Skeletal muscle cell (primary cell): Measurements from ENCODE around the gene RBMS1.

ENCODE experiments used
- DNase-seq: peaks from one replicate; pipeline ENCODE4 v3.0.0-alpha.2; 2010; ENCODE audit warnings: low read depth
- H3K4me3 ChIP-seq: 2 replicates; pipeline ENCODE4 v1.5.1; 2011; ENCODE audit warnings: low read depth, mild to moderate bottlenecking, control low read depth, low read length, moderate library complexity

RBMS1 gene

GRCh38 chr2:160299540-160299939 is 194.1 kb downstream of the RBMS1 start:
- H3K4me3 ChIP-seq: no peak overlapping the region
- no peak for DNase-seq

- no peak for DNase-seq
- H3K4me3 ChIP-seq: no peak overlapping the region
These were observed 194.6 kb downstream of the RBMS1 start for GRCh38 chr2:160298960-160299359.

GRCh38 chr2:160295519-160296207 is 197.9 kb downstream of the RBMS1 start:
- no peak overlapping the region for H3K4me3 ChIP-seq
- DNase-seq: no peak

- H3K4me3 ChIP-seq: no peak overlapping the region
- DNase-seq: no peak
These were observed 198.7 kb downstream of the RBMS1 start for GRCh38 chr2:160294889-160295288.

GRCh38 chr2:160294339-160294803 is 199.2 kb downstream of the RBMS1 start:
- peak; percentile 92 for DNase-seq
- no peak overlapping the region for H3K4me3 ChIP-seq

GRCh38 chr2:160293391-160294091 is 200.1 kb downstream of the RBMS1 start:
- H3K4me3 ChIP-seq: no peak overlapping the region
- peak; percentile 81 for DNase-seq

- DNase-seq: no peak
- H3K4me3 ChIP-seq: no peak overlapping the region
These were observed 201.4 kb downstream of the RBMS1 start for GRCh38 chr2:160292225-160292624.

- no peak for DNase-seq
These were observed 202.2 kb downstream of the RBMS1 start for GRCh38 chr2:160291382-160291781.

GRCh38 chr2:160290598-160290997 is 203.0 kb downstream of the RBMS1 start:
- no peak for DNase-seq
- no peak overlapping the region for H3K4me3 ChIP-seq

More at GRCh38 chr2:160291382-160291781, 202.2 kb downstream of the RBMS1 start:
- no peak overlapping the region for H3K4me3 ChIP-seq

GRCh38 chr2:160289831-160290230 is 203.8 kb downstream of the RBMS1 start:
- no peak overlapping the region for H3K4me3 ChIP-seq
- DNase-seq: no peak

- no peak overlapping the region for H3K4me3 ChIP-seq
- DNase-seq: no peak
These were observed 204.5 kb downstream of the RBMS1 start for GRCh38 chr2:160289126-160289525.

- no peak for DNase-seq
- no peak overlapping the region for H3K4me3 ChIP-seq
These were observed 205.3 kb downstream of the RBMS1 start for GRCh38 chr2:160288324-160288723.

- DNase-seq: no peak
- H3K4me3 ChIP-seq: no peak overlapping the region
These were observed 206.1 kb downstream of the RBMS1 start for GRCh38 chr2:160287476-160287875.

GRCh38 chr2:160286551-160286950 is 207.1 kb downstream of the RBMS1 start:
- no peak overlapping the region for H3K4me3 ChIP-seq
- DNase-seq: no peak

GRCh38 chr2:160283675-160284074 is 209.9 kb downstream of the RBMS1 start:
- H3K4me3 ChIP-seq: no peak overlapping the region
- DNase-seq: no peak

- H3K4me3 ChIP-seq: no peak overlapping the region
- DNase-seq: no peak
These were observed 211.5 kb downstream of the RBMS1 start for GRCh38 chr2:160282063-160282580.

GRCh38 chr2:160281213-160281612 is 212.4 kb downstream of the RBMS1 start:
- no peak overlapping the region for H3K4me3 ChIP-seq
- no peak for DNase-seq

GRCh38 chr2:160279813-160280465 is 213.7 kb downstream of the RBMS1 start:
- H3K4me3 ChIP-seq: no peak overlapping the region
- no peak for DNase-seq

GRCh38 chr2:160278879-160279177 is 214.8 kb downstream of the RBMS1 start:
- no peak for DNase-seq
- no peak overlapping the region for H3K4me3 ChIP-seq

GRCh38 chr2:160278101-160278878 is 215.3 kb downstream of the RBMS1 start:
- DNase-seq: no peak
- no peak overlapping the region for H3K4me3 ChIP-seq
